HPDE6-E6E7 (cell line): Measurements from ENCODE around the gene DRG1.
"Not testable (repeated sequence)": the region's sequence is repeated elsewhere in the genome, so short reads cannot be mapped to it uniquely, and the experiment has no call there.

Experiments used
- DNase-seq: peaks from one replicate; pipeline ENCODE4 v3.0.0; 2011; ENCODE audit warnings: missing footprints; ENCODE audit errors: extremely low spot score

Gene DRG1

GRCh38 chr22:31399211-31400022 lies at the start of gene DRG1:
DRG1 (plus strand) TSS chr22:31399604; CDS start chr22:31399684, 80 bp downstream.
- DNase-seq, result peak; percentile 95

DNA sequence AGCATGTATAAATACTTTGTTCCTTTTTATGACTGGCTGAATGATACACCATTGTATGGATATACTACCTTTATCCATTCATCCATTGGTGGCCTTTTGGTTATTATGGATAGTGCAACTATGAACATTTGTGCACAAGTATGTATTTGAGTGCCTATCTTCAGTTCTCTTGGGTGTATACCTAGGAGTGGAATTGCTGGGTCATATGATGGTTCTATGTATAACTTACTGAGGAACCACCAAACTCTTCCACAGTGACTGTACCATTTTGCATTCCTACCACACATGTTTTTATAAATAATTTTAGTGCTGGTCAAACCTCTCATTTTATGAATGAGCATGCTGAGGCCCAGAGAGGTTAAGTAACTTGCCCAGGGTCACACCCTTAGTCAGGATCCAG lies 49.4 kb upstream of the DRG1 start:
- DNase-seq, result no peak

DNA sequence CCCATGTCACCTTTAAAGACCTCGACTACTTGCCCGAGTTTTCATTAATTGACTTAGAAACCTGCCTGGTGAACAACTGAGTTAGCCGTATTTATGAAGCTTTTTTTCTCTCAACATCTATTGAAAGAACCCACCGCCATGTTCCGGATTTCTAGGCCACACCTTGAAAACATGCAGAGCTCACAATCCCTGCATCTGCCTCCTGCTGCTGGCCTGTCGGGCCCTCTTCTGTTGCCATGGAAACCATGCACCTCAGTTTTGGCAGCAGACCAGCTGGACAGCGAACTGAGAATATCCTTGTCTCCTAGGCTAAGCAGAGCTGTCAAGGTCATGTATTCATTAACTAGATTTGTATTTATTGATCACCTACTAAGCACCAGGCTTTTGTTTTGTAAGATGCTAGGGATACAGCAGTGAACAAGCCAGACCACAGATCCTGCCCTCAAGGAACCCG lies 49.0 kb upstream of the DRG1 start:
- no peak for DNase-seq

DNA sequence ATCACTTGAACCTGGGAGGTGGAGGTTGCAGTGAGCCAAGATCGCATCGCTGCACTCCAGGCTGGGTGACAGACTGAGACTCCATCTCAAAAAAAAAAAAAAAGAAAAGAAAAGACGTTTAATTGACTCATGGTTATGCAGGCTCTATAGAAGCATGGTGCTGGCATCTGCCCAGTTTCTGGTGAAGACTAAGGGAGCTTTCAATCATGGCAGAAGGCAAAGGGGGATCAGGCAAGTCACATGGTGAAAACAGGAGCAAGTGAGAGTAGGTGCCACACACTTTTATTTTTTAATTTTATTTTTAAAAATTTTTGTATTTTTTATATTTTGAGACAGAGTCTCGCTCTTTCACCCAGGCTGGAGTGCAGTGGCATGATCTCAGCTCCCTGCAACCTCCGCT lies 44.9 kb upstream of the DRG1 start:
- DNase-seq, result no peak

- DNase-seq, result no peak
These were observed 39.4 kb upstream of the DRG1 start for GRCh38 chr22:31360029-31360428.

DNA sequence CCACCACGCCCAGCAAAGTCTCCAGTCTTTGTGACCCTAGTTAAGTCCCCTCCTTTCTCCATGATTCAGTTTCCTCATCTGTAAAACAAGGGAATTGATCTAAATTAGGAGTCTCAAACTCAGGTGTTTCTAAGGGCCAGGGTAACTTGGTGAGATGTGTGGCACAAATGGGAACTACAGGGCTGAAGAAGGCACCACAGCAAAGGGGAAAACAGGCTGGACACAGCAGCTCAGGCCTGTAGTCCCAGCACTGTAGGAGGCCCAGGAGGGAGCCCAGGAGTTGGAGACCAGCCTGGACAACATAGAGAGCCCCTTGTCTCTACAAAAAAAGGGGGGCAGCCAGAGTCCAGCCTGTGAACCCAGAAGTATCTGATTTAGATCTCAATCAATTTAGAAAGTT lies 37.7 kb upstream of the DRG1 start:
- no peak for DNase-seq

GRCh38 chr22:31363885-31364465 lies 35.4 kb upstream of the DRG1 start:
- DNase-seq, result no peak

GRCh38 chr22:31367426-31367825 lies 32.0 kb upstream of the DRG1 start:
- no peak for DNase-seq

DNA sequence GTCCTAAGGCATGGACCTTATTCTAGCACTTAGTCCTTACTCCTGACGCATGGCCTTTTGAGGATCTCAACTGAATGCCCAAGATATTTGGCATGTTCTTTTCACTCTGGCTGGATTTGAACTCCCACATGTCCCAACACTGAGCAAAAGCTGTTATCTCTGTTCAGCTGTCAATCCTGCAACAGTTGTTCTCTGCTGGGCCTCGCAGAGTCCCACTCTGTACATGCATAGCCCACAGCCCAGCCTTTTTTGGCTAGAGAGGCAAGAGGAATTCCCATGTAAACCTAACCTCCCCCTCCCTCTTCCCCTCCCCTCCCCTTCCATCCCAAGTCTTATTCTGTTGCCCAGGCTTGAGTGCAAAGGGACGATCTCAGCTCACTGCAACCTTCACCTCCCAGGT lies 21.8 kb upstream of the DRG1 start:
- DNase-seq, result no peak

GRCh38 chr22:31378123-31378522 lies 21.3 kb upstream of the DRG1 start:
- no peak for DNase-seq

GRCh38 chr22:31378651-31379050 lies 20.8 kb upstream of the DRG1 start:
- not testable (repeated sequence) for DNase-seq

GRCh38 chr22:31393893-31394292 lies 5.5 kb upstream of the DRG1 start:
- DNase-seq, result no peak

DNA sequence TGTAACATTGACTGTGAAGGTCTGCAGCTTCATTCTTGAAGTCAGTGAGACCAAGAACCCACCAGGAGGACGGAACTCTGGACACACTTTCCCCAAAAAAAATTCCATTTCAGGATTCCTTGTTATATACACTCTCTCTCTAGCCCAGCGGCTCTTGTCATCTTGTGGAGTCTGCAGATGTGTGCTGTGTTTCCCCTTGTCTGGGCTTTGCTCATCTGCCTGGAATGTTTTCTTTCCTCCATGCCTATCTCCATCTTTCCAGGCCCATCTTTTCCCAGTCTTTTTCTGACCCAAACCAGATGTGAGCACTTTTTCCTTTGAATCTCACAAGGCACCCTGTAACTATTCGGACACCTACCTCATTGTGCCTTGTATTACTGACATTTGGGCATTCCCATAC lies 5.1 kb upstream of the DRG1 start:
- no peak for DNase-seq

GRCh38 chr22:31398231-31398630 lies 1.2 kb upstream of the DRG1 start:
- DNase-seq, result no peak

DNA sequence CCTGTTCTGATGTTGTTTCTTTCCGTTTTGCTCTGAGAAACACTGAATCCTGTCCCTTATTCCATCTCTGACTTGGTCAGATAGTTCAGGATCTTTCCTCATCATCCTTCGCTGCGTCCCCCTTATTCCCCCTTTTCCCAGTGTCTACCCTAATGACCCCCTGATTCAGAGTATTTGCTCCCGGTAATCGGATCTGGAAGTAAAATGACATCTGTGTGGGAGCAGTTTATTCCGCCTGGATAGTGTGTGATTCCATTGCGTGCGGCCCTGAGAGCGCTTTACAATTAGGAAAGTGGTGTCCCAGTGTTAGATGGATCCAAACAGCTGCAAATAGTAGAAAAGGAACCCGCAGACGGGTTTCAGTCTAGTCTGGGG lies 606 bp downstream of the DRG1 start:
- no peak for DNase-seq

- DNase-seq, result not testable (repeated sequence)
These were observed 2.9 kb downstream of the DRG1 start for GRCh38 chr22:31402350-31402749.

DNA sequence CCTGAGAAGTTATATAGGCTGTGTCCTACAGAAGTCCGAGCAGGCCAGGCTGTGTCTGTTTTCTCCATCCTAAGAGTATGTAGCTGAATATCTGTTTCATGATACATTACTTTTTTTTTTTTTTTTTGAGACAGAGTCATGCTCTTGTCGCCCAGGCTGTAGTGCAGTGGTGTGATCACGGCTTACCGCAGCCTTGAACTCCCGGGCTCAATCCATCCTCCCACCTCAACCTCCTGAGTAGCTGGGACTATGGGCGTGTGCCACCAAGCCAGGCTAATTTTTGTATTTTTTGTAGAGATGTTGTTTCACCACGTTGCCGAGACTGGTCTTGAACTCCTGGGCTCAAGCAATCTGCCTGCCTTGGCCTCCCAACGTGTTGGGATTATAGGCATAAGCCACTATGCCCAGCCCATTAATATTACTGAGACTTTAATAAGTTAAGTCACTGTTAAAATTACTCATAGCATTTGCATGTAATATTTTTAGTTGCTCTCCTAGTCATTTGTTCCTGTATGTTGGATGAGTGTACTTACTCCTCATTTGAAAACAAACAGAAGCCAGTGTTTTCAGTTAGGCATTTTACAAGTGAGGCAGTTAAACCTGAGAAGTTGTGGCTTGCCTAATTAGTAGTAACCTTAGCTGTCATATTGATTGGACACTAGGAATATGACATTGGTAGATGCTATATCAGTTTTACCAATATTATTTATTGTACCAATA lies 26.1 kb downstream of the DRG1 start:
- DNase-seq, result no peak

- no peak for DNase-seq
These were observed 32.5 kb downstream of the DRG1 start for GRCh38 chr22:31431950-31432349.

DNA sequence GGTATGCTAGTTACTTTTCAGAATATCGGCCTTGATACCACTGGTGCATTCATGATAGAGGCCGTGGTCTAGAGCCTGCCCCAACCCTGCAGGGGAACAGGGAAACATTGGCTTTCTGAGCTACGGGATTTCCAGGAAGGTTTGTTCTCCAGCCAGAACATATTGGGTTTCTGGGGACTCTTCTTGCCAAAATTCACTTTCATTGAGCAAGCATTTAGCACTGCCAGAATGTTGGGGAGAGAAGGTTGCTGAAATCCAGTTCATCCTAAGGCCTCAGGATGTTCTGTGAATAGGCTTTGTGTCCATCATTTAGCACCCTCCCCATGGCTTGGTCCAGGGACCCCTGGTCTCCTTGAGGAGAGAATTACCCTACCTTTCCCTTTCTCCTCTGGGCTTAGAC lies 36.7 kb downstream of the DRG1 start:
- DNase-seq, result no peak

DNA sequence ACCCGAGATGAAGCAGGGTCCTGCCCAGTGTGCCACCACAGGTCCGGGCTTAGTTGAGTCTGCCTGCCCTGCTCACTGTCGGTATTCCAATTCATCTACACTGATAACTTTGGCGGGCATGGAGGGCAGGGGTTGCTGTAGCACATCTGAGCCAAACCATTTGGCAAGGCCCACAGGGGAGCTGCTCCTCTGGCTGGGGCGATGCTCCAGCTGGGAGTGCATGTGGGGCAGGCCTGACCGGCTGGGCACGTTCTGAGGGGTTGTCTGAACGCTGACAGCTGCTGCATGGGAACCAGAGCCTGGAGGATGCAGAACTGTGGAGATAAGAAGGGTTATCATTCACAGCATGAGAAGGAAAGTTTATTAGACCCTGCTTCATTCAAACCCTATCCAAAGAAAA lies 40.4 kb downstream of the DRG1 start:
- no peak for DNase-seq

- no peak for DNase-seq
These were observed 41.3 kb downstream of the DRG1 start for GRCh38 chr22:31440681-31441080.

GRCh38 chr22:31441652-31442051 lies 42.2 kb downstream of the DRG1 start:
- no peak for DNase-seq
